Activated naive CD4-positive, alpha-beta T cell (primary cell): Measurements from ENCODE around the gene HIP1R.
A peak's percentile ranks its signal among the peaks of the same experiment; 100 is the strongest.
"Not testable (repeated sequence)": the region's sequence is repeated elsewhere in the genome, so short reads cannot be mapped to it uniquely, and the experiment has no call there.

ENCODE experiments used
- DNase-seq, 4 experiments: peaks; one replicate each; lab custom pipeline; 2025; lab: John Stamatoyannopoulos, UW

Gene HIP1R

GRCh38 chr12:122894193-122895121 is 59.2 kb downstream of the HIP1R start:
- no peak for DNase-seq

DNA sequence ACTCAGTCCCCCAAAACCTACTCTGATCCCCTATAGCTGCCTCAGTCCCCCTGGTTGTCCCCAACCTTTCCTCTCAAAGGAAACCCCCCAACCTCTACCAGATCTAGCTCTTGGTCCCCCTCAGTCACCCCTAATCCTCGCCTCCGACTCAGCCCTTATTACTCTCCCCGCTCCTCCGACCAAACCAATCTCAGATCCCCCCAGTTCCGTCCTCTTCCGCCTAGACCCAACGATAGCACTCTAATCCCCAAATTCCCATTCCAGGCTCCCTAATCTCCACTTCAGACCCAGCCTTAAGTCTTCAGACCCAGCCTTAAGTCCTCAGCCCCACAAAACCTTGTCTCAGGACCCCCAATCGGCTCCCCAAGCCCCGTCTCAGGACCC is 60.1 kb downstream of the HIP1R start:
- no peak for DNase-seq

DNA sequence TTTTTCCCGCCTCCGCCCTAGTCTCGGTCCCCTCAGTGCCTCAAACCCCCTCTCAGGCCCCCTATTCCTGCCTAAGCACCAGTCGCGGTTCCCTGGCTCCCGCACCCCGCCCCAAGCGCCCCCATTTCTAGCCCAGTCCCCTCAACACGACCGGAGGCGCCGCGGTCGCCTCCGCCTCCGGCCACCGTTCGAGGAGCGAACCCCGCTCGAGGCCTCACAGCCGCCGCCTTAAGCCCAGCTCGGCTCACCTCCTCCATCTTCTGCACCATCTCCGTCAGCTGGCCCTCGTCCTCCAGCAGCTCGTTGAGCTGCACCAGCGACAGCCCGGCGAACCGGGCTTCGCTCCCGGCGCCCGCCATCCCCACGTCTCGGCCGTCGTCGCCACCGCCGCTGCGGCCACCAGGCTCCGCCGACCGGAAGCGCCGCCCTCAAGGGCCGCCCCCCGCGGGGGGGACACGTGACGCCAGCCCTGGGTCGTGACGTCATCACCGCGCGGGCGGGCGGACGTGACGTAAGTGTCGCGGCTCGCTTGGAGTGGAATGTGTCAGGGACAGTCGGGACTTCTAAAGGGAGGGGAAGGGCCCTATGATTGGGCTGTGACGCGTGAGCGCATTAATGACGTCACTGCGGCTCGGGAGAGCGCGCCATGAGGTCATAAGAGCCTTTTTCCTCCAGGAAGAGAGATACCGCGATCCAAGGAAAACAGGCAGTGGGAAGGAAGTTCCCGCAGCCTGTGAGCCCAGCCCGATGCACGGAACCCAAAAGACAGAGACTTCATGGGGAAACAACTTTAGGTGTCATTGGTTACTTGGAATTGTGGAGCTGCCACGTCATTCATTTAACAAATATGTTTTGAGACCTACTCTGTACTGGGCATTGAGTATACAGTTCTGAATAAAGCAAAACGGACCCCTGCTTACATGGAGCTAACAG is 60.7 kb downstream of the HIP1R start, which contains the start of gene VPS37B:
Gene VPS37B (minus strand): TSS at position 421 of the 933 bp plus-strand sequence. CDS start 62 bp downstream, at position 359.
- peak; percentile 62 to 79 (median 77) for DNase-seq

DNA sequence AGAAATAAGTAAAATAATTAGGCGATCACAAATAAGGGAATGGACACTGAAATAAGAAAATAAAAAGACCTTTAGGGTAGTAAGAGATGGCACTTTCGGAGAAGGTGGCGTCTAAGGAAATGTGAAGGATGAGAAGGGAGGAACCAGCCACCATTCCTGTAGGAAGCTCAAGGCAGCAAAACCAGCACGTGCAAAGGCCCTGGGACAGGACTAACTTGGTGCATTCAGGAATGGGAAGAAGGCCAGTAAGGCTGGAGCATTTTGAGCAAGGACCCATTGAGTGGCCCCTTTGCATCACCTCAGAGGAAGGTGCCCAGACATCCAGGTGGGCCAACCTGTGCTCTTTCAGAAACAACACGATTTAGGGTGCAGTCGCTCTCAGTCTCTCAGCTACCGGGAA is 61.4 kb downstream of the HIP1R start:
- no peak for DNase-seq

DNA sequence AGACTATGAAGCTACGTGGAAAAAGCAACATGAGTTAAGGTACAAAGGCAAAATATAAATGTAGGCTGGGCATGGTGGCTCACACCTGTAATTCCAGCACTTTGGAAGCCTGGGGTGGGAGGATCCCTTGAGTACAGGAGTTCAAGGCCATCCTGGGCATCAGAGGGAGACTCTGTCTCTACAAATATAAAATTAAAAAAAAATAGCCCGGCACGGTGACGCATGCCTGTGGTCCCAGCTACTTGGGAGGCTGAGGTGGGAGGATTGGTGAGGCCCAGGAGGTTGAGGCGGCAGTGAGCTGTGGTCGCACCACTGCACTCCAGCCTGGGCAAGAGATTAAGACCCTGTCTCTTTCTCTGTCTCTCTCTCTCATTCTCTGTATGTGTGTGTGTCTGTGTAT is 64.6 kb downstream of the HIP1R start:
- no peak for DNase-seq

DNA sequence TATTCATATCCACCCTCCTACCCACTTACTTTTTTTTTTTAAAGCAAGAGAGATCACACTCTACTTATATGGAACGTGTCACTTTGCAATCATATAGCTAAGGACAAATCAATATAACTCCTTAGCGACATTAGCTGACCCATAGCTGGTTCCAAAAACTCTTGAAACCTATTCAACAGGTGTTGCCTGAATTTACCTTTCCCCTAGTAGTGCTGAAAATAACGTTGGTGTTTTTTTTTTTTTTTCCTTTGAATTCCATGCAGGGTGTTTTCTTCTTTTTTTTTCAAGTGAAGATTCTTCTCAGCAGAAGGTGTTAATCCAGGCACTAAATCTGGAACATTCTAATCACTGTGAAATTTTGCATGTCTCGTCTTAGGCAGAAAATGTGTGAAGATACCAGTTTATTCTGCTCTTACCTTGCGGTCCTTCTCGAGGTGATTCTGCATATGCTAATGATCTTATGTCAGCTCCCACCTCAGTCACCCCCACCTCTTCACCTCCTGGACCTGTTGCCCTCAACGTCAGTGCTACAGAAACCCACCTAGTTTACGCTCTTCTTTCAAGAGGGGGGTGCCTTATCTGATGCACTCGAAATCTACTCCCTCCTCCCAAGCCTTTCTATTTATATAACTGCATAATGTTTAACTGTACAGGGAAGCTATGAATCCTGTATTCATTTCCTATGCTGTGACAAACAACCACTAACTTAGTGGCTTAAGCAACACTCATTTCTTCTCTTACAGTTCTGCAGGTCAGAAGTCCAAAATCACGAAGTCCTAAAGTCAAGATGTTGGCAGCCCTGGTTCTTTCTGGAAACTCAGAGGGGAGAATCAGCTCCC is 67.8 kb downstream of the HIP1R start:
- no peak for DNase-seq

- no peak for DNase-seq
Observed at GRCh38 chr12:122903693-122904034, 68.4 kb downstream of the HIP1R start.

DNA sequence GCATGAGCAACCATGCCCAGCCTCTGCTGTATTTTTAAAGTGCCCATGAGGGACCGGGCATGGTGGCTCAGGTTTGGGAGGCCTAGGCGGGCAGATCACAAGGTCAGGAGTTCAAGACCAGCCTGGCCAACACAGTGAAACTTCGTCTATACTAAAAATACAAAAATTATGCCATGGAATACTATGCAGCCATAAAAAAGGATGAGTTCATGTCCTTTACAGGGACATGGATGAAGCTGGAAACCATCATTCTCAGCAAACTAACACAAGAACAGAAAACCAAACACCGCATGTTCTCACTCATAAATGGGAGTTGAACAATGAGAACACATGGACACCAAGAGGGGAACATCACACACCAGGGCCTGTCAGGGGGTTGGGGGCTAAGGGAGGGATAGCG is 70.0 kb downstream of the HIP1R start:
- DNase-seq = not testable (repeated sequence)

DNA sequence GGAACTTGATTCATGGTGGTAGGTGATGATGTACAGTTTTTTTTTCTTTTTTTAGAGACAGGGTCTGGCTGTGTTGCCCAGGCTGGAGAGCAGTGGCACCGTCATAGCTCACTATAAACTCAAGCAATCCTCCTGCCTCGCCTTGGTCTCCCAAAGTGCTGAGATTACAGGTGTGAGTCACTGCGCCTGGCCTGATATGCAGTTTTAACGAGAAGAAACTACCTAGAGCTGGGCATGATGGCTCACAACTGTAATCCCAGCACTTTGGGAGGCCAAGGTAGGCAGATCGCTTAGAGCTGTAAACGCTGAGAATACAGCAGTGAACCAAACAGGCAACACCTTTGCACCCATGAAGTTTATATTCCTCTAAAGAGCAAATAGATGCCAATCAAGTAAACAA is 73.7 kb downstream of the HIP1R start:
- no peak for DNase-seq

DNA sequence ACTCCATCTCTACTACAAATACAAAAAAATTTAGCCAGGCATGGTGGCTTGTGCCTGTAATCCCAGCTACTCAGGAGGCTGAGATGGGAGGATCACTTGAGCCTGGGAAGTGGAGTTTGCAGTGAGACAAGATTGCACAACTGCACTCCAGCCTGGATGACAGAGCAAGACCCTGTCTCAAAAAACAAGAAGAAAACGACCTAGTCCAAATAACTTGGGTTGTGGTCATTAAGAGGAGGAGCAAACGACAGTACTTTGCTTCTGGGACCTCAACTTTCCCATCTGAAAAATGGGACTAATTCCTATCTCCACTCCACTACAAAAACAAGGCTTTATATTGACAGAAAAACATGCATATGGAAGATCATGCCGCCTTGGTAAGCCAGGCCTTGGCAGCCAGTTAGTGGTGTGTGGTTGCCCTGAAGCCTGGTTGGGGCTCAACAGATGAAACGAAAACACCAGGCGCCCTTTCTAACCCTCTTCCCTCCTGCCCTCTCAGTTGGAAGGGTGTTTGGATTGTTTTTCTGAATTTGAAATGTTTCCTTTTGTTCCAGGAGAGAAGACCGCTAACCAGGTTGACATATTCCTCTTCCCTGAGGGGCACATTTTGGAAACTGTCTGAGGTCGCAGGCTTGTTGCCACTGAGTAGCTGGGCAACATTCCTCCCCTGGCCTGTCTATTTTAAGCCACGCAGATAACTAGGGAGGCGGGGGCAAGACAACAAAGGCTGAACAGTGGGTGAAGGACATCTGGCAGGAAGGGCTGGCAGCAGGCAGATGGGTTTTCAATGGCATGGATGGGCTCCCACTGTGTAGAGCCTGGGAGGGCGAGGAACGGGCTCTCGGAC is 74.4 kb downstream of the HIP1R start:
- no peak for DNase-seq
